SKM-1 treated with dmso at 0.1 percent for 144 hours (cell line): ENCODE measurements around the gene VCAM1.
"Not testable (repeated sequence)": the region's sequence is repeated elsewhere in the genome, so short reads cannot be mapped to it uniquely, and the experiment has no call there.

ENCODE experiments used
- DNase-seq: peaks from one replicate; lab custom pipeline; 2025; ENCODE audit not compliant: unreplicated experiment; lab: John Stamatoyannopoulos, UW

Gene VCAM1

DNA sequence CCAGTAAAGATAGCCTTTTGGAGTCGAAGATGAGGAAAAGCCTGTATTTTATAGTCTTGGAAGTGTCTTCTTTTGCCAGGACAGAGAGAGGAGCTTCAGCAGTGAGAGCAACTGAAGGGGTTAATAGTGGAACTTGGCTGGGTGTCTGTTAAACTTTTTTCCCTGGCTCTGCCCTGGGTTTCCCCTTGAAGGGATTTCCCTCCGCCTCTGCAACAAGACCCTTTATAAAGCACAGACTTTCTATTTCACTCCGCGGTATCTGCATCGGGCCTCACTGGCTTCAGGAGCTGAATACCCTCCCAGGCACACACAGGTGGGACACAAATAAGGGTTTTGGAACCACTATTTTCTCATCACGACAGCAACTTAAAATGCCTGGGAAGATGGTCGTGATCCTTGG lies at the start of gene VCAM1:
Gene VCAM1 (plus strand): TSS at position 253 of the 400 bp plus-strand sequence. CDS start 119 bp downstream, at position 372.
- DNase-seq: no peak

GRCh38 chr1:100670083-100670482 lies 49.5 kb upstream of the VCAM1 start:
- no peak for DNase-seq

DNA sequence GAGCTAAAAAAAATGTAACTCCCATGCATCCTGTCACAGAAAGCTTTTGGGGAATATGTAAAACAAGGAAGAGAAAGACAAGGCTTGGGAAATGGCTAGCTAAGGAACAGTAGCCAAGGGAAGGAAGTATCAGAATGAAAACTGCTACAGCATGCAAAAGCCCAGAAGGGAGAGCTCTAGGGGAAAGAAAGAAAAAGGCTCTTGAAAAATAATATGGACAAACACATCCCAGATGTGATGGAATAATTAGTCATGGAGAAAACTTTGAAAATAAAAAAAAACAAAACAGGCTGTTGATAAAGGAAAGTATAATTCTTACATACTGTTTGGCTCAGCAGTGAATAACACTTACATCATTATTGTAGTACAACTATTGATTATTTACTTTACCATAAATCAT lies 47.9 kb upstream of the VCAM1 start:
- no peak for DNase-seq

GRCh38 chr1:100683448-100684349 lies 35.8 kb upstream of the VCAM1 start:
- no peak for DNase-seq

- DNase-seq: no peak
These were observed 19.8 kb upstream of the VCAM1 start for GRCh38 chr1:100699744-100700143.

GRCh38 chr1:100700586-100700985 lies 19.0 kb upstream of the VCAM1 start:
- DNase-seq: no peak

DNA sequence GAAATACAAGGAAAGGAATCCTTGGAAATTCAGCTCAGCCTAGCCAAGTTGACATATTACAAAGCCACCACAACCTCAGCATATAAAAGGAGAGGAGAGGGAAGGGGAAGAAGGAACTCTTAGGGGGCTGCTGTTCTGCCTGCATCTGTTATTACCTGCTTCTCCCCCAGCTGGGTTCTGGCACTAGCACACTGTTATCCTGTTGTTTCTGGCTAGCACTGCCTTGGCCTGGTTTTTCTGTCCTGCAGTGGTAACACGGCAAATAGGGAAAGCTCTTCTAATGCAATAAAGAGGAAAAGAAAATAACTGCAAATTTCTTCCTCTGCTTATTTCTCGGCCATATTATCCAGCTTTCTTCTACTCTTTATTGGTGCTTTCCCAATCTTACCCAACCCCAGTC lies 16.5 kb upstream of the VCAM1 start:
- DNase-seq: no peak

- no peak for DNase-seq
These were observed 15.8 kb upstream of the VCAM1 start for GRCh38 chr1:100703716-100704115.

DNA sequence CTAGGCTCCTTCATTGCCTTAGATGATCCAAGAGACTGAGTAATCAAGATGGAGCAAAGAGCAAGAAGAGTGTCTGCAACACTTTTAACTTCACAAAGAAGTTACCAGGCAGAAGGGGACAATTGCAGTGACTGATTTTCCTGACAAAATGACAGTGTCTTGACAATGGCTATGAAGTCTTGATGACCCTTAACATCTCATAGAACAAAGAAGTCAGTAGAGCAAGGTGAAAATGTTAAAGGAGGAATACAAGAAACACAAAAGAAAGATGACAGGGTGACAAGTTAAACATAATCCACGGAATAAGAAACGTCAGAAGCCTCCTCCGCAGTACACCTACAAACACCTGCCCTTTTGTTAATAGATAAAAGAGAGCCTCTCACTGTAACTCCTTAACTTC lies 15.1 kb upstream of the VCAM1 start:
- DNase-seq: no peak

DNA sequence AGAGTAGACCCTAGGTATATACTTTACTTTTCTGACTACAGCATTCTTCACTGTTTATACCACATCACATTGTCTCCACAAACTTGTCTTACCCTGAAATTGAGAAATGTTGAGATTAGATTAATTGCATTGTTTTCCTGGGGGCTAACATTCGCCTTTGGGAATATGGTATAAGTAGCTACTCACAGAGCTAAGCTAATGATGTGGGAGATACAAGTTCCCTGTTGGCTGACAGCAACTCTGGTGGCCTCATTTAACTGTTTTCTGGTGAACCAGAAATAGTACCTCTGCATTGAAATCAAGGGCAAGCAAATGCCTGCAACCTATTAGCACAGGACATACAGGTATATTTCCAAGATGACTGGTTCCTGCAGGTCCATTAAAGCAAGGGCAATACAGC lies 13.2 kb upstream of the VCAM1 start:
- no peak for DNase-seq

GRCh38 chr1:100706856-100707255 lies 12.7 kb upstream of the VCAM1 start:
- DNase-seq: no peak

GRCh38 chr1:100708476-100709062 lies 11.0 kb upstream of the VCAM1 start:
- no peak for DNase-seq

- no peak for DNase-seq
These were observed 8.4 kb upstream of the VCAM1 start for GRCh38 chr1:100710906-100711682.

DNA sequence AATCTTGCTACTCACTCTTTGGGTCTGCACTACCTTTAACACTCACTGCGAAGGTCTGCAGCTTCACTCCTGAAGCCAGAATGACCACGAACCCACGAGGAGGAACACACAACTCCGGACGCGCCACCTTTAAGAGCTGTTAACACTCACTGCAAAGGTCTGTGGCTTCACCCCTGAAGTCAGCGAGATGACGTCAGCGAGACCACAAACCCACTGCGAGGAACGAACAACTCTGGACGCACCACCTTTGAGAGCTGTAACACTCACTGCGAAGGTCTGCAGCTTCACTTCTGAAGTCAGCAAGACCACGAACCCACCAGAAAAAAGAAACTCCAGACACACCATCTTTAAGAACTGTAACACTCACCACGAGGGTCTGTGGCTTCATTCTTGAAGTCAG lies 6.5 kb upstream of the VCAM1 start:
- DNase-seq: not testable (repeated sequence)

- no peak for DNase-seq
These were observed 5.9 kb upstream of the VCAM1 start for GRCh38 chr1:100713626-100714025.

DNA sequence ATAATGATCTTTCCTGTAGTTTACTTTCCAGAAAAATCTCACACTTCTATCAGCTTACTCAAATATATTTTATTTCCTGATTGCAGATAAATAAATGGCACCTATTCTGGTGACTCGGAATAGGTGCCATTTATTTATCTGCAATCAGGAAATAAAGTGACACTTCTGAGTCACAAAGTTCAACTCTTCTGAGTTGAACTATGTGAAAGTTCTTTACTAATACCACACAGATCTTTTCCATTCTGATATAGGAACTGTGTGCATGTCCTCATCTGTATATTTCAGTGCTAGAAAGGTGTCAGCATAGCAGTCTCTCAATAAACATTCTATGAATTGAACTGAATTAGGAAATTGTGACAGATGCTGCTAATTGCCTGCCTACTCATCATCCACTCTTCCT lies 4.9 kb upstream of the VCAM1 start:
- no peak for DNase-seq

DNA sequence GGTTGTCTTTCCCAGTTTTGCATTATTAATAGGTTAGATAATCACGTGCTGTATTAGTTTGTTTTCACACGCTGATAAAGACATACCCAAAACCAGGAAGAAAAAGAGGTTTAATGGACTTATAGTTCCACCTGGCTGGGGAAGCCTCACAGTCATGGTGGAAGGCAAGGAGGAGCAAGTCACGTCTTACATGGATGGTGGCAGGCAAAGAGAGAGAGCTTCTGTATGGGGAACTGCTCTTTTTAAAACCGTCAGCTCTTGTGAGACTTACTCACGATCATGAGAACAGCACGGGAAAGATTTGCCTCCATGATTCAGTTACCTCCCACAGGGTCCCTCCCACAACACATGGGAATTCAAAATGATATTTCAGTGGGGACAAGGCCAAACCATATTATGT lies 2.3 kb upstream of the VCAM1 start:
- no peak for DNase-seq

- no peak for DNase-seq
These were observed 961 bp upstream of the VCAM1 start for GRCh38 chr1:100718581-100718980.

DNA sequence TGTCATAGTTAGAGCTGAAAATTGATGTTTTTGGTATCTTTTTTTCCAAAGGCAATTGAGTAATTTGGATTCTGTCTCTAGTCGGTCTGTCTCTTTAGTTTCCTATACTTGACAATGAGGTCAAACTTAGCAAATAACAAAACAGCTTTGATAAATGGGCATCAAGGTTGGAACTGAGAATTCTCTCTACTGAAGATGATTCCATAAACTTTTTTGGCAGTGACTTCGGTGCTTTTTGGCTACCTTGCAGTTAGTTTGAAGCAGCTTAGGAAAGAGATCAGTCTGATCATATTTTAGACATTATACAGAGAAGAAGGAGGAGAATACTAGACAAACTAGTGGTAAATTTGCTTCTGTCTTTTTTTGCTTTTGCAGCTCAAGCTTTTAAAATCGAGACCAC lies 559 bp downstream of the VCAM1 start:
- DNase-seq: no peak

DNA sequence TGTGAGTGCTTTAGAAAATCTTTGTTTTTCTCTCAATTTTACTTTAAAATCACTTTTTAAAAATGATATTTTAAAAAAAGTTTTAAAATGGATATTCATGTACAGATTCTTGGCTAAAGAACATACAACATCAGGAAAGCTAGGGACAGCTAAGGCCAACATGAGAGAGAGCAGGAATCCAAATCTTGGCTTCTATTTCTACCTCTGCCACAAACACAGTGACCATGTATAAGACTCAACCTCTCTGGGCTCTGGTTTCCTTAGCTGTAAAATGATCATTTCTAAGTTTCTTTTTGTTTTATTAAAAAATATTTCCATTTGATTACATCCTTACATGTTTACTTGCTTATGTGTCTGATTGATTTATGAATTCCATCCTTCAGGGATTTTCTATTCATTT lies 1.2 kb downstream of the VCAM1 start:
- DNase-seq: no peak

DNA sequence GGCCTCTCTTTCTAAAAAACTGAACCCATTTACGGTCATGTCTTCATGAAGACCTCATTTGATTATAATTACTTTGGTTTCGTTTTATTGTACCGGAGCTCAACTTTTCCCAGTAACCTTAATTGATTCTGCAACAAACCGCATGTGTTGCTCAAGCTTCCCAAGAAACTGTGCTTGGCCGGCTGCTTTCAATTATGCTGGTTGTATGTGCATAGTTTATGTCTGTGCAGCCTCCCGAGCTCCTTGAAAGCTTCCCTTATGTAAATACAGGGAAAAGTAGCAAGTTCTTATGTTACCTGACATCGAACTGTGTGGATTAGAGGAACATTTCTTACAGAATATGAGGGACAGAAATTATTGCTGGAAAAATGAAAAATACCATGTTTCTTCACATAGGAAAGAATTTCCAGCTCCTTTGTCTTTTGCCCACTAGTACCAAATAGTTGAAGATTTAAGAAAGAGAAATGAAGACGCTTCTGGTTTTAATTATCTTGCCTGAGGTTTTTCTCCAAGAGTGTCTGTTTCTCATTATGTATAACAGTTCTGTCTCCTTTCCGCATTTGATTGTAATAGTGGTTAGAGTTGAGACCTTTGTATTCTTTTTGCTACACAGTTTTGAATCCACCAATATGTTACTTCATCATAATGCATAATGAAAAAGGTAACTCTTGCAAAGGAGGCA lies 2.1 kb downstream of the VCAM1 start:
- no peak for DNase-seq
